H1 (cell line): Measurements from ENCODE around the gene PIGK. TPM values are rescaled to one million over a fixed set of nuclear protein-coding genes. Genes with fewer than 3 reads are reported as not detected.

Experiments used
- CTCF ChIA-PET: fragments of 300-600 bp; sonication (Branson Sonifier 250); formaldehyde crosslinking; loops from one replicate; lab custom pipeline; 2021; ENCODE audit not compliant: partially characterized antibody; lab: Charles Lee
- POLR2A ChIA-PET: fragments of 300-600 bp; sonication (Branson Sonifier 250); formaldehyde crosslinking; loops from one replicate; lab custom pipeline; 2021; ENCODE audit warnings: inconsistent platforms; ENCODE audit not compliant: partially characterized antibody; lab: Charles Lee
- DNase-seq, 2 experiments: peaks; one replicate each; pipeline versions ENCODE4 v3.0.0 to v3.0.0-alpha.2; 2010 to 2022; ENCODE audit warnings: low spot score in 2 of 2, low read depth in 1 of 2, mixed read lengths in 1 of 2
- FAIRE-seq: peaks from 2 replicates; lab custom pipeline; 2011; peaks lifted over from hg19 to GRCh38; lab: Jason Lieb, UNC
- H2AFZ ChIP-seq: 2 replicates; pipeline ENCODE4 v1.8.1; 2012; ENCODE audit warnings: low read length, inconsistent platforms
- H2AK5ac ChIP-seq: 2 replicates; pipeline ENCODE4 v1.6.1; 2013; ENCODE audit warnings: low read depth, low read length
- H2BK120ac ChIP-seq: replicated peaks from 2 replicates; pipeline ENCODE3; 2013; ENCODE audit warnings: low read depth, low read length, inconsistent platforms
- H2BK12ac ChIP-seq: 2 replicates; pipeline ENCODE4 v1.6.1; 2013; ENCODE audit warnings: low read depth, low read length
- H2BK15ac ChIP-seq: 2 replicates; pipeline ENCODE4 v1.6.1; 2013; ENCODE audit warnings: low read length
- H2BK20ac ChIP-seq: 2 replicates; pipeline ENCODE4 v1.6.1; 2013; ENCODE audit warnings: low read length
- H2BK5ac ChIP-seq: 2 replicates; pipeline ENCODE4 v1.6.1; 2013; ENCODE audit warnings: low read depth, low read length
- H3K14ac ChIP-seq: 2 replicates; pipeline ENCODE4 v1.6.1; 2013; ENCODE audit warnings: inconsistent platforms; ENCODE audit not compliant: insufficient read length
- H3K18ac ChIP-seq: 2 replicates; pipeline ENCODE4 v1.6.1; 2013; ENCODE audit warnings: low read length; ENCODE audit errors: extremely low read depth
- H3K23ac ChIP-seq: 2 replicates; pipeline ENCODE4 v1.6.1; 2013; ENCODE audit warnings: inconsistent platforms; ENCODE audit not compliant: insufficient read length
- H3K23me2 ChIP-seq: 2 replicates; pipeline ENCODE4 v1.6.1; 2013; ENCODE audit warnings: low read depth, low read length
- H3K27ac ChIP-seq: 2 replicates; pipeline ENCODE4 v1.6.1; 2011; ENCODE audit warnings: low read depth, low read length, inconsistent platforms
- H3K27me3 ChIP-seq, 4 experiments: replicated peaks in 1 of 4; 1 replicate in 1 of 4; 2 replicates in 3 of 4; pipeline versions ENCODE4 v1.6.1 to v1.8.1; 2011 to 2013; ENCODE audit warnings: low read length in 3 of 4, mild to moderate bottlenecking in 3 of 4, inconsistent platforms in 2 of 4, mixed read lengths in 2 of 4, moderate library complexity in 1 of 4; ENCODE audit not compliant: control insufficient read depth in 3 of 4, insufficient read depth in 3 of 4; ENCODE audit errors: extremely low read depth in 1 of 4
- H3K36me3 ChIP-seq, 4 experiments: 2 replicates each; pipeline versions ENCODE4 v1.6.1 to v1.8.1; 2011 to 2013; ENCODE audit warnings: mild to moderate bottlenecking in 4 of 4, low read length in 3 of 4, moderate library complexity in 2 of 4, control low read depth in 1 of 4, inconsistent platforms in 1 of 4; ENCODE audit not compliant: insufficient read depth in 4 of 4, control insufficient read depth in 2 of 4
- H3K4ac ChIP-seq: replicated peaks from 2 replicates; pipeline ENCODE3; 2013; ENCODE audit warnings: low read length, low read depth, mixed read lengths, inconsistent platforms; ENCODE audit not compliant: insufficient read length
- H3K4me1 ChIP-seq, 4 experiments: replicated peaks in 1 of 4; 1 replicate in 1 of 4; 2 replicates in 3 of 4; pipeline versions ENCODE4 v1.6.1 to v1.8.1; 2011 to 2013; ENCODE audit warnings: low read length in 3 of 4, inconsistent platforms in 2 of 4, mixed read lengths in 1 of 4; ENCODE audit not compliant: insufficient read depth in 4 of 4, control insufficient read depth in 3 of 4
- H3K4me2 ChIP-seq, 2 experiments: 2 replicates each; pipeline versions ENCODE4 v1.6.1 to v1.8.1; 2011 to 2013; ENCODE audit warnings: low read depth in 2 of 2, low read length in 2 of 2, control low read depth in 1 of 2, inconsistent platforms in 1 of 2, mild to moderate bottlenecking in 1 of 2; ENCODE audit not compliant: insufficient read depth in 1 of 2
- H3K4me3 ChIP-seq, 4 experiments: fragments of 200-600, 300-600 bp in 1 of 4; sonication (generic), shearing (Covaris generic), sonication (Bioruptor Twin) in 1 of 4; 2 replicates each; pipeline versions ENCODE4 v1.5.1 to v1.8.1; 2011 to 2016; ENCODE audit warnings: low read length in 4 of 4, low read depth in 3 of 4, control low read depth in 2 of 4, inconsistent platforms in 2 of 4, mild to moderate bottlenecking in 2 of 4, mixed read lengths in 1 of 4, moderate library complexity in 1 of 4; ENCODE audit not compliant: insufficient read depth in 2 of 4; ENCODE audit errors: extremely low read depth in 1 of 4
- H3K56ac ChIP-seq: replicated peaks from 2 replicates; pipeline ENCODE3; 2013; ENCODE audit warnings: low read depth, mild to moderate bottlenecking, mixed read lengths, low read length, inconsistent platforms; ENCODE audit not compliant: insufficient read length
- H3K79me1 ChIP-seq: 2 replicates; pipeline ENCODE4 v1.6.1; 2013; ENCODE audit warnings: low read depth, low read length, control low read depth
- H3K79me2 ChIP-seq, 2 experiments: 2 replicates each; pipeline versions ENCODE4 v1.6.1 to v1.8.1; 2012 to 2013; ENCODE audit warnings: low read length in 2 of 2, mild to moderate bottlenecking in 2 of 2, inconsistent platforms in 1 of 2; ENCODE audit not compliant: insufficient read depth in 2 of 2, control insufficient read depth in 1 of 2
- H3K9ac ChIP-seq, 4 experiments: replicated peaks in 1 of 4; 1 replicate in 1 of 4; 2 replicates in 3 of 4; pipeline versions ENCODE4 v1.6.1 to v1.8.1; 2011 to 2013; ENCODE audit warnings: low read depth in 3 of 4, low read length in 3 of 4, control low read depth in 2 of 4, mild to moderate bottlenecking in 2 of 4, moderate library complexity in 2 of 4, inconsistent platforms in 1 of 4; ENCODE audit errors: extremely low read depth in 1 of 4
- H3K9me3 ChIP-seq, 2 experiments: 2 replicates each; pipeline versions ENCODE4 v1.6.1 to v1.8.1; 2012 to 2013; ENCODE audit warnings: mild to moderate bottlenecking in 2 of 2, moderate library complexity in 2 of 2, control low read depth in 1 of 2, inconsistent platforms in 1 of 2, low read depth in 1 of 2, low read length in 1 of 2, mixed read lengths in 1 of 2; ENCODE audit not compliant: insufficient read depth in 2 of 2
- H4K20me1 ChIP-seq, 2 experiments: replicated peaks in 1 of 2; 2 replicates each; pipeline versions ENCODE3 to v1.8.1; 2011 to 2013; ENCODE audit warnings: inconsistent platforms in 2 of 2, low read length in 2 of 2, mild to moderate bottlenecking in 1 of 2; ENCODE audit not compliant: insufficient read depth in 2 of 2, control insufficient read depth in 1 of 2
- H4K5ac ChIP-seq: 2 replicates; pipeline ENCODE4 v1.6.1; 2013; ENCODE audit warnings: low read length, low read depth, mixed read lengths, inconsistent platforms; ENCODE audit not compliant: insufficient read length
- H4K8ac ChIP-seq: 2 replicates; pipeline ENCODE4 v1.8.0; 2013; ENCODE audit warnings: mild to moderate bottlenecking, moderate library complexity, low read length, inconsistent platforms; ENCODE audit not compliant: insufficient read depth; ENCODE audit errors: extremely low read depth
- H4K91ac ChIP-seq: replicated peaks from 2 replicates; pipeline ENCODE3; 2013; ENCODE audit warnings: low read length, mixed read lengths, inconsistent platforms; ENCODE audit not compliant: insufficient read length
- ASH2L ChIP-seq: fragments of 200-600, 300-600 bp; sonication (generic); IDR thresholded peaks from one replicate; pipeline ENCODE4 v1.7.1; 2017; ENCODE audit warnings: low read length
- ATF3 ChIP-seq: IDR thresholded peaks from 2 replicates; pipeline ENCODE4 v1.6.1; 2011; ENCODE audit warnings: low read depth, mild to moderate bottlenecking, low read length; ENCODE audit not compliant: insufficient read depth
- CBX5 ChIP-seq: fragments of 300-800, 300-1000 bp; sonication (generic); IDR thresholded peaks from 2 replicates; pipeline ENCODE4 v1.7.1; 2016; ENCODE audit warnings: antibody characterized with exemption, low read length, low read depth
- E2F6 ChIP-seq: IDR thresholded peaks from 2 replicates; pipeline ENCODE4 v1.6.1; 2012; ENCODE audit warnings: inconsistent platforms
- HDAC6 ChIP-seq: IDR thresholded peaks from one replicate; pipeline ENCODE4 v1.7.1; 2012; ENCODE audit warnings: low read depth, mild to moderate bottlenecking, inconsistent platforms, low read length, moderate library complexity
- NRF1 ChIP-seq: IDR thresholded peaks from 2 replicates; pipeline ENCODE4 v1.6.1; 2011; ENCODE audit warnings: mild to moderate bottlenecking, low read depth, low read length, improper control_type of control experiment
- SAP30 ChIP-seq: fragments of 300-600 bp; sonication (generic); IDR thresholded peaks from 2 replicates; pipeline ENCODE4 v1.7.1; 2012; ENCODE audit warnings: low read length, moderate library complexity, mild to moderate bottlenecking, inconsistent platforms; ENCODE audit not compliant: insufficient read depth, insufficient replicate concordance
- SIRT6 ChIP-seq: IDR thresholded peaks from one replicate; pipeline ENCODE4 v1.7.1; 2012; ENCODE audit warnings: low read length, inconsistent platforms
- SP4 ChIP-seq: IDR thresholded peaks from 2 replicates; pipeline ENCODE4 v1.6.1; 2012; ENCODE audit warnings: low read length, inconsistent platforms
- SRF ChIP-seq: IDR thresholded peaks from 2 replicates; pipeline ENCODE4 v1.6.1; 2011; ENCODE audit warnings: mild to moderate bottlenecking, low read depth, low read length, moderate library complexity
- SUZ12 ChIP-seq: fragments of 200-600 bp; sonication (generic); IDR thresholded peaks from 2 replicates; pipeline ENCODE4 v1.6.1; 2012; ENCODE audit warnings: mild to moderate bottlenecking, inconsistent platforms, low read length, moderate library complexity, mixed read lengths
- TEAD4 ChIP-seq: IDR thresholded peaks from 2 replicates; pipeline ENCODE4 v1.6.1; 2012; ENCODE audit warnings: low read depth, low read length, inconsistent platforms, mixed read lengths
- WGBS, 2 experiments: shearing (Covaris generic) in 1 of 2; methylation state at CpG; one replicate each; pipeline versions ENCODE4 v1.1.6 to v1.1.7; 2013 to 2015; ENCODE audit warnings: low lambda C conversion rate in 2 of 2, mixed read lengths in 2 of 2, inconsistent platforms in 1 of 2, low coverage in 1 of 2, missing lambda C conversion rate in 1 of 2; ENCODE audit not compliant: insufficient replicate concordance in 2 of 2, insufficient coverage in 1 of 2, insufficient read length in 1 of 2; ENCODE audit errors: extremely low coverage in 1 of 2, missing lambda C conversion rate in 1 of 2; 5-methylcytosine and 5-hydroxymethylcytosine counted together
- polyA plus RNA-seq, 7 experiments: library from polyadenylated mRNA; depleted of rRNA in 3 of 7; stranded (reverse) in 5 of 7; unstranded in 2 of 7; fragments of >200 nt in 5 of 7; fragments of 200-250 nt in 2 of 7; gene quantifications; 1 replicate in 5 of 7; 2 replicates in 1 of 7; 4 replicates in 1 of 7; pipeline versions ENCODE4 v1.2.1 to v1.2.3, GENCODE V29; 2011 to 2013; ENCODE audit warnings: missing spikeins in 2 of 7, mixed read lengths in 2 of 7
- total RNA-seq: library from RNA; stranded (reverse); fragmentation: NEBNext Ultra II Directional; extraction: Animal tissue kit (Norgen Biotek cat#: 25700); gene quantifications from 2 replicates; pipeline ENCODE4 v1.2.1, GENCODE V29; 2021

Gene PIGK
- total and polyA plus RNA-seq, 2 of the 8 experiments (the other 6 are each of a cell fraction or from before 2014, with no cell fraction given), result 5.6 to 23.2 TPM

GRCh38 chr1:77188770-77189169 lies 30.5 kb downstream of the PIGK start:
- no peak for FAIRE-seq
- Histone ChIP-seq H4K8ac (no peak overlapping the region), H2AK5ac (no peak overlapping the region), H2AFZ (no peak overlapping the region), H2BK15ac (no peak overlapping the region), H3K4ac (no peak overlapping the region), H3K9ac (no peak overlapping the region), H3K23ac (no peak overlapping the region), H3K14ac (no peak overlapping the region), H3K79me2 (no peaks in the 10 kb centered on the region), H4K20me1 (no peaks in the 10 kb centered on the region), H3K4me2 (no peak overlapping the region), H3K27ac (no peak overlapping the region), H3K18ac (no peak overlapping the region), H3K4me3 (no peak overlapping the region), H2BK20ac (no peak overlapping the region), H2BK120ac (no peak overlapping the region), H2BK12ac (no peak overlapping the region), H2BK5ac (no peak overlapping the region), H3K79me1 (no peaks in the 10 kb centered on the region), H4K5ac (no peak overlapping the region), H4K91ac (no peak overlapping the region), H3K9me3 (peaks cover 4% of the 10 kb centered on the region in 2 experiments; a peak in 3 of 4 replicates), H3K4me1 (no peaks in the 10 kb centered on the region), H3K56ac (no peak overlapping the region), H3K27me3 (no peaks in the 10 kb centered on the region), H3K36me3 (peaks cover 0 to 3% (median 0%) of the 10 kb centered on the region in 4 experiments; a peak in 1 of 8 replicates), H3K23me2 (no peaks in the 10 kb centered on the region; the same call in 1 of the 2 replicates)
- 91% methylated on average over 4 of the region's 4 CpGs; no CpG with 5 or more reads in 1 of the 2 experiments for WGBS, 2 experiments
- no peak for DNase-seq
- CTCF ChIA-PET, result no interaction called here
- POLR2A ChIA-PET, result no interaction called here
- no peak for TF ChIP-seq ASH2L
- no peak for TF ChIP-seq SP4
- no peak for TF ChIP-seq SAP30
- TF ChIP-seq HDAC6, result no peak
- no peak for TF ChIP-seq NRF1
- TF ChIP-seq ATF3, result no peak
- no peak for TF ChIP-seq E2F6
- no peak for TF ChIP-seq SRF
- TF ChIP-seq TEAD4, result no peak
- no peak for TF ChIP-seq CBX5
- TF ChIP-seq SIRT6, result no peak
- no peak for TF ChIP-seq SUZ12
- TF ChIP-seq, all 59 proteins: peak for 0
